HT1080 (cell line): ENCODE data around the gene BICRA. TPM values are rescaled to one million over a fixed set of nuclear protein-coding genes. Genes with fewer than 3 reads are reported as not detected.
"Not testable (repeated sequence)": the region's sequence is repeated elsewhere in the genome, so short reads cannot be mapped to it uniquely, and the experiment has no call there.

Source experiments
- DNase-seq: peaks from one replicate; pipeline ENCODE4 v3.0.0-alpha.2; 2015; ENCODE audit warnings: low read depth
- total RNA-seq: library from RNA; depleted of rRNA; stranded (reverse); fragments of >200 nt; shearing (Covaris generic); gene quantifications from 2 replicates; pipeline ENCODE4 v1.2.3, GENCODE V29; 2014

The BICRA gene
- total RNA-seq, 1 experiment from 2014 or later, result 0.68 TPM

GRCh38 chr19:47713046-47714021 is 104.4 kb downstream of the BICRA start, which contains the start of gene EHD2:
EHD2 (plus strand) TSS chr19:47713422; CDS start chr19:47716613, 3,191 bp downstream.
- peak; percentile 71 for DNase-seq

DNA sequence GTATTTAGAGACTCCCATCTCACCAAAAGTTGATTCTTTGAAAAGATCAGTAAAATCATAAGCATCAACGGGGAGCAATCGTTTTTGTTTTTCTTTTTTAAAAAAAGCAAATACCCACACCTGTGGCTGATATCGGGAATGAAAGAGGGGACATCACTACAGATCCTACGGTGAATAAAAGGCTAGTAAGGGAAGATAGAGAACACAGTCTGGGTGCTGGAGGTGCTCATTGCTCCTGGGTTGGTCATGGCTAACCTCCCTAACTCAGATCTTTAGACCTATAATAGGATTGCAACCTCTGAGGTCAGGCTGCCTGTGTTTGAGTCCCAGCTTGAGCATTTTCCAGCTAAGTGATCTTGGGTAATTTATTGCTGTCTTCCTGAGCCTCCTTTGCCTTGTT is 105.4 kb downstream of the BICRA start:
- no peak for DNase-seq

DNA sequence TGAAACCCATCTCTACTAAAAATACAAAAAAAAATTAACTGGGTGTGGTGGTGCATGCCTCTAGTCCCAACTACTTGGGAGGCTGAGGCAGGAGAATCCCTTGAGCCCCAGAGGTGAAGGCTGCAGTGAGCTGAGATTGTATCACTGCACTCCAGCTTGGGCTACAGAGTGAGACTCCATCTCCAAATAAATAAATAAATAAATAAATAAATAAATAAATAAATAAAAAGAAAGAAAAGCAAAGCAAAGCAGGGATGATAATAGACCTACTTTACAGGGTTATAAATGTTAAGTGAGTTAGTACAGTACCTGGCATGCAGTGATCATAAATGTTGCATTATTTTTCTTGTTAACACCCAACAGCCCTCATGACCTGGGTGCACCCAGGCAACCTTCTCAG is 105.9 kb downstream of the BICRA start:
- DNase-seq, result not testable (repeated sequence)

GRCh38 chr19:47716270-47716937 is 107.5 kb downstream of the BICRA start:
- DNase-seq, result no peak

DNA sequence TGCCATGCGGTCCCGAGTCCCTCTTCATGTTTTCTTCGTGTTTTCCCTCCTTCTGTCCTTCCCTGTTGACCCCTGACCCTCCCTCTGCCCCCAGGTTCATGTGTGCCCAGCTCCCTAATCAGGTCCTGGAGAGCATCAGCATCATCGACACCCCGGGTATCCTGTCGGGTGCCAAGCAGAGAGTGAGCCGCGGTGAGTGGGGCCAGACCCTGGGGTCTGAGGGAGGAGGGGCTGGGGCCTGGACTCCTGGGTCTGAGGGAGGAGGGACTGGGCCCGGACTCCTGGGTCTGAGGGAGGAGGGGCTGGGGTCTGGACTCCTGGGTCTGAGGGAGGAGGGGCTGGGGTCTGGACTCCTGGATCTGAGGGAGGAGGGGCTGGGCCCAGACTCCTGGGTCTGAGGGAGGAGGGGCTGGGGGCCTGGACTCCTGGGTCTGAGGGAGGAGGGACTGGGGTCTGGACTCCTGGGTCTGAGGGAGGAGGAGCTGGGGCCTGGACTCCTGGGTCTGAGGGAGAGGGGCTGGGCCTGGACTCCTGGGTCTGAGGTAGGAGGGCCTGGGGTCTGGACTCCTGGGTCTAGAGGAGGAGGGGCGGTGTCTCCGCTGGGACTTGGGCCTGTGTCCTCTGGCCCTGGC is 109.6 kb downstream of the BICRA start:
- not testable (repeated sequence) for DNase-seq

- peak; percentile 88 for DNase-seq
Measured at GRCh38 chr19:47719047-47719859, 110.3 kb downstream of the BICRA start.

GRCh38 chr19:47720669-47721422 is 111.9 kb downstream of the BICRA start:
- DNase-seq, result no peak

- peak; percentile 91 for DNase-seq
Measured at GRCh38 chr19:47723581-47723940, 114.6 kb downstream of the BICRA start.

DNA sequence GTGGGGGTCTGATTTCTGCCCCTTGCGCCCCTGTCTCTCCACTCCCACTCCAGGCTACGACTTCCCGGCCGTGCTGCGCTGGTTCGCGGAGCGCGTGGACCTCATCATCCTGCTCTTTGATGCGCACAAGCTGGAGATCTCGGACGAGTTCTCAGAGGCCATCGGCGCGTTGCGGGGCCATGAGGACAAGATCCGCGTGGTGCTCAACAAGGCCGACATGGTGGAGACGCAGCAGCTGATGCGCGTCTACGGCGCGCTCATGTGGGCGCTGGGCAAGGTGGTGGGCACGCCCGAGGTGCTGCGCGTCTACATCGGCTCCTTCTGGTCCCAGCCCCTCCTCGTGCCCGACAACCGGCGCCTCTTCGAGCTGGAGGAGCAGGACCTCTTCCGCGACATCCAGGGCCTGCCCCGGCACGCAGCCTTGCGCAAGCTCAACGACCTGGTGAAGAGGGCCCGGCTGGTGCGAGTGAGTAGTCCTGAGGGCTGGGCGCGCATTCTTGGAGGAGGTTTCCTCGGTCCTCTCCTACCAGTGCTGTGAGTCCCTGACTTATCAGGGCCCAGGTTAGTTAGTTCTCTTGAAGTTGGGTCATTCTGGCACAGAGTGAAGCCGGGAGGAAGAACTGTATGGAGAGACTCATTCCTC is 116.9 kb downstream of the BICRA start:
- DNase-seq, result no peak

- DNase-seq, result peak; percentile 65
Measured at GRCh38 chr19:47726467-47726866, 117.5 kb downstream of the BICRA start.

GRCh38 chr19:47728295-47728694 is 119.4 kb downstream of the BICRA start:
- not testable (repeated sequence) for DNase-seq

DNA sequence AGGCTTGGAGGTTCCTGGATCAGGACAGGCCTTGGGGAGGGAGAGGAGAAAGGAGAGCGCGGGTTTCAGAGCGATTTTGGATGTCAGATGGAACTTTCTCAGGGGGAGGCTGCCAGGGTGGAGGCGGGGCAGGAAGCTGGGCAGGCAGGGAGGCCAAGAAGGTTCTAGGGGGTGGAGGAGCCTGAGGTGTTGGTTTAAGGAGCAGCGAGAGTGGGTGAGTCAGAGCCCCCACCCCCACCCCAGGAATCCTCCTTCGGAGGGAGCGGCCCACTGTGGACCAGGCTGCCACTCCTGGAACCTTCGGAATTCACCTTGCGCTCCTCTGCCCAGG is 120.5 kb downstream of the BICRA start:
- peak; percentile 93 for DNase-seq

DNA sequence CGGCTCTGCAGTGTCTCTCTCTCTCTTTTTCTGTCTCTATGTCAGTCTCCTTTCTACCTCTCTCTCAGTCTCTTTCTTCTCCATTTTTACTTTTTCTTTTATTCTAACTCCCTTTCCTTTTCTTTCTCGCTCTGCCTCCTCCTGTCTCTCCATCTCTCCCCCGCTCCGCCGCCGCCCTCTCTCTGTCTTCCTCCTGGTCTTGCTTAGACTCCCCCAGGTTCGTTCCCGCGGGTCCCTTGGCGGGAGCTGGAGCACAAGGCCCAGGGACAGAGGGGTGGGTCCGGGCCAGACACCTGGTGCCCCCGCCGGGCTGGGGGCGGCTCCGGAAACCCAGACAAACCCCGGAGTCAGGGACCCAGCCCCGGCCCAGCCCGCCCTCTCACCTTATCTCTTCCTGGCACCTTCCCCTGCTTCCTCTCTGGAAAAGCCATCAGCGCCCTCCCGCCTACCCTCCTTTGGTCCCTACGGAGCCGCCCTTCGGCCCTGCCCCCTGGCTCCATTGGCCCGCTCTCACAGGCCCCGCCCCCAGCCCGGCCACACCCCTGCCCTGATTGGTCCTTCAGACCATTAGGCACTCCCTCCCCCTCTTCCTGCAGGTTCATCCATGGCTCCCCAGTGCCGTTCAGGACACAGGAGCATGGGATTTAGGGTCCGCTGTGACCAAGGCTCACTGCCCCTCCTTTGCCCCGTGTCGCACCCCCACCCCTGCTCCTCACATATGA is 121.0 kb downstream of the BICRA start:
- DNase-seq, result no peak

DNA sequence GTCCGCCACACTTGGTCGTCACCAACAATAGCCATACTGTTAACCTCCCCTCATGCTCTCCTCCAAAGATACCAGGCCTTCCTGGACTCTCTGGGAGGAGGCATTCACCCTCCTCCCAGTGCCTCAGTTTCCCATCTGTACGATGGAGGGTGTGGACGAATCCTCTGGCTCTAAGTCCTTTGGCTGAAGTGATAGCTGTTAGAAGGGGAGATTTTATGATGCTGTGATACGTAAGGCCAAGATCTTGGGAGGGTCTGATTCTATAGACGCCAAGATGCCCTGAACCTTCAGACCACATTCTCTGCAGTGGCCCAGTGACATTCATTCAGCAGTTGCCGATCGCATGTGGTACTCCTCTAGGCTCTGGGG is 121.6 kb downstream of the BICRA start:
- no peak for DNase-seq

DNA sequence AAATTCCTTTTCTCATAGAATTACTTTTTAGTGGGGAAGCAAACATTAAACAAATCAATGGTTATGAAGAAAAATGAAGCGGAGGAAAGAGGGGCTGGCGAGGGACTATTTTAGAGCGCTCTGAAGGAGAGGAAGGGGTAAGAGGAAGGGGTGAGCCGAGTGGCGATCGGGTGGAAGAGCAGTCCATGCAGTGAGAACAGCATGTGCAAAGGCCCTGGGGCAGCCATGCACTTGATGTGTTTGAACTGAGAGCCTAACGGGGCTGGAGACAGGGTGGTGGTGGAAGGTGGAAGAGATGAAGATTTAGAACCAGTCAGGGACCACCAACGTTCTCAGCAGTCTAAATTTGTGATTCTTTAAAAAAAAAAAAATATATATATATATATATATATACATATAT is 122.0 kb downstream of the BICRA start:
- DNase-seq, result no peak

DNA sequence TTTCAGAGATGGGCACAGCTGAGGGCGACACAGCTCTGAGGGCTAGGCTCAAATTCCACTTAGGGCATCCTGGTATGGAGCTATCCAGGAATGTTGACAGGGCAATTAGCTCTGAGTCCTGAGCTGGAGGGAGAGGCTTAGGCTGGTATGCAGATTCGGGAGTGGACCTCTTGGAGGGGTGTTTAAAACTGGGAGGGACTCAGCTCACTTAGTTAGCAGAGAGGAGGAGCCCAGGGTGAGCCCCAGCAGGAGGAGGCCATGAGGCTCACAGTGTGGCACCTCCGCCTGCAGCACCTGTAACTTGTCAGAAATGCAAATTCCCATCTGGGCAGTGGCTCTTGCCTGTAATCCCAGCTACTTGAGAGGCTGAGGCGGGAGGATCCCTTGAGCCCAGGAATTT is 126.2 kb downstream of the BICRA start:
- DNase-seq, result no peak

DNA sequence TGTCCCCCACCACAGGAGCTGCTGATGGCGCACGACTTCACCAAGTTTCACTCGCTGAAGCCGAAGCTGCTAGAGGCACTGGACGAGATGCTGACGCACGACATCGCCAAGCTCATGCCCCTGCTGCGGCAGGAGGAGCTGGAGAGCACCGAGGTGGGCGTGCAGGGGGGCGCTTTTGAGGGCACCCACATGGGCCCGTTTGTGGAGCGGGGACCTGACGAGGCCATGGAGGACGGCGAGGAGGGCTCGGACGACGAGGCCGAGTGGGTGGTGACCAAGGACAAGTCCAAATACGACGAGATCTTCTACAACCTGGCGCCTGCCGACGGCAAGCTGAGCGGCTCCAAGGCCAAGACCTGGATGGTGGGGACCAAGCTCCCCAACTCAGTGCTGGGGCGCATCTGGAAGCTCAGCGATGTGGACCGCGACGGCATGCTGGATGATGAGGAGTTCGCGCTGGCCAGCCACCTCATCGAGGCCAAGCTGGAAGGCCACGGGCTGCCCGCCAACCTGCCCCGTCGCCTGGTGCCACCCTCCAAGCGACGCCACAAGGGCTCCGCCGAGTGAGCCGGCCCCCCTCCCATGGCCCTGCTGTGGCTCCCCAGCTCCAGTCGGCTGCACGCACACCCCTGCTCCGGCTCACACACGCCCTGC is 132.1 kb downstream of the BICRA start:
- no peak for DNase-seq

GRCh38 chr19:47741544-47742140 is 132.7 kb downstream of the BICRA start:
- no peak for DNase-seq
